Measurements from ENCODE around the gene BCL6B.
A peak's percentile ranks its signal among the peaks of the same experiment; 100 is the strongest.
"Not testable (repeated sequence)": the region's sequence is repeated elsewhere in the genome, so short reads cannot be mapped to it uniquely, and the experiment has no call there.

Gene BCL6B

DNA sequence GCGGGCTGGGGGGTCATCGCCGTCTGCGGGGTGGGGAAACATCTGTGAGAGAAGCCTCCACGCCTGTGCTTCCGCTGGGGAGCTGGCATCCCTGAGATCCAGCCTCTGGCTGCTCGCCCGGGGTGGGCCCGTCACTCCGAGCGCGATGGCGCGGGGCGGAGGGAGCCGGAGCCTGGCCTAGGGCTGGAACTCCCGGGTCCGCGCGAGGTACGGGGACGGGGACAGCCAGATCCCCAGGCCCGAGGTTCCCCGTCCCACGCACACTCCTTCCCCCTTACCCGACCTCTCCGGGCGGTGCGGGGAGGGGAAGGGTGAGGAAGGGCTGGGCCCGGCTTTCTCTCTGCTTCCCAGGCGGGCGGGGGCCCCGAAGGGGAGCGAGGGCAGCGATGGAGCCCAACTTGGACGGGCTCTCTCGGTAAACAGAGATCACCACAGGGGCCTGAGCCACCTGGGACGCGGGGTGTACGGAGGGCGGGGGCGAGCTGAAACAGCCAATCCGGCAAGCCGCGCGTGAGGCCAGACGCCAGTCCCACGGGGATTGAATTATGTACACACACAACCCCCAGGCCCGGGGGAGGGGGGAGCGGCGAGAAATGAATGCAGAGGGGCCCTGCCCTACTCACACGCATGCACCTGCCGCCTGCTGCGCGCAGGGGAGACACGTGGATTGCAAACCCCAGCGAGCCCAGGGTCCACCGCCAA, 20.8 kb downstream of the BCL6B start, which contains the start of gene SLC16A11:
Gene SLC16A11 (minus strand): TSS at position 596 of the 702 bp plus-strand sequence. CDS start 579 bp downstream, at position 17.
- ChIA-PET POLR2A (interaction anchor here (1.3 to 2.5 kb wide), 2 partner anchors 10 to 22 kb away, joined by 3 to 12 read pairs; no protein-coding TSS in a partner anchor), CTCF (interaction anchor here (0.7 to 19.4 kb wide), 5 partner anchors 19 to 178 kb away, joined by 3 to 374 read pairs (median 3); no protein-coding TSS in a partner anchor)
- Histone ChIP-seq H3K9me3 (ENCODE audit: control extremely low read depth in 1 of 5, control insufficient read depth in 4 of 5, insufficient read depth in 2 of 5, low read depth in 1 of 5, low read length in 4 of 5) (no peaks in the 10 kb centered on the region), H3K27ac (ENCODE audit: insufficient read depth in 1 of 2, low read depth in 1 of 2, low read length in 2 of 2, poor library complexity in 1 of 2, severe bottlenecking in 2 of 2) (no peak within 1 kb of the TSS), H3K4me3 (ENCODE audit: control insufficient read depth in 1 of 7, extremely low read depth in 1 of 7, insufficient read depth in 4 of 7, low read depth in 2 of 7, low read length in 6 of 7) (peak within 1 kb of the TSS in 6 of 7 experiments; percentile 31 to 71 (median 50)), H3K36me3 (ENCODE audit: control insufficient read depth in 4 of 4, insufficient read depth in 4 of 4, low read length in 3 of 4) (peaks cover 0 to 2% (median 0%) of the 10 kb centered on the region in 4 experiments), H3K27me3 (replicated peaks in 2 of 5; ENCODE audit: control insufficient read depth in 4 of 5, insufficient read depth in 5 of 5, low read length in 4 of 5) (peaks cover 3 to 43% (median 21%) of the 10 kb centered on the region in 5 experiments), H3K4me1 (ENCODE audit: control extremely low read depth in 1 of 4, control insufficient read depth in 4 of 4, insufficient read depth in 4 of 4, low read length in 3 of 4) (peaks cover 5 to 42% (median 37%) of the 10 kb centered on the region in 4 experiments)
- 1% methylated on average over 35 of the region's 58 CpGs for WGBS (ENCODE audit: insufficient coverage)
- peak in 2 of 3 donors; percentile 68 to 73 for DNase-seq

DNA sequence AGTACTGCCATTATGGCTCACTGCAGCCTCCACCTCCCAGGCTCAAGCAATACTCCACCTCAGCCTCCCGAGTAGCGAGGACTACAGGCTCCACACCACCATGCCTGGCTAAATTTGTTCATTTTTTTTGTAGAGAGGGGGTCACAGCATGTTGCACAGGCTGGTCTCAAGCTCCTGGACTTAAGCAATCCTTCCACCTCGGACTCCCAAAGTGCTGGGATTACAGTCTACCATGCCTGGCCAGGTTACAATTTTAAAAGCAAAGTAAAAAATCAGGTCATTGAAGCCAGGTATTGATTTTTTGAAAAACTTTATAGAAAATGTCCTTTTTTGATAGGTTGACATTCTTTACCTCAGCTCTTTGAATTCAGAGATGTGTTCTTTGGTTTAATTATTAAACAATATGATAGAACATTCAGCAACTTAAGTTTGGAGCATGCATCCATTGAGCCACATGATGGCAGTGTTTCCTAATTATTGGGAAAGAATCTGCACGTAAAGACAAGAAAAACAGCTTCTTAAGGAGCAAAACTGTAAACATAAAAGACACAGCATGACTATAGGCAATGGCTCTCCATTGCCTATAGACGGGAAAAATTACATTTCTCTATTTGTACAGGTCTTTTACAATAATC, 22.8 kb downstream of the BCL6B start:
- CTCF ChIA-PET: interaction anchor here (0.9 to 19.4 kb wide), 33 partner anchors 8 to 391 kb away, joined by 3 to 374 read pairs (median 5); partner anchors contain the start of genes ACADVL, ASGR1, CLEC10A and DLG4
- WGBS (ENCODE audit: insufficient coverage): 46% methylated on average over 4 of the region's 5 CpGs

DNA sequence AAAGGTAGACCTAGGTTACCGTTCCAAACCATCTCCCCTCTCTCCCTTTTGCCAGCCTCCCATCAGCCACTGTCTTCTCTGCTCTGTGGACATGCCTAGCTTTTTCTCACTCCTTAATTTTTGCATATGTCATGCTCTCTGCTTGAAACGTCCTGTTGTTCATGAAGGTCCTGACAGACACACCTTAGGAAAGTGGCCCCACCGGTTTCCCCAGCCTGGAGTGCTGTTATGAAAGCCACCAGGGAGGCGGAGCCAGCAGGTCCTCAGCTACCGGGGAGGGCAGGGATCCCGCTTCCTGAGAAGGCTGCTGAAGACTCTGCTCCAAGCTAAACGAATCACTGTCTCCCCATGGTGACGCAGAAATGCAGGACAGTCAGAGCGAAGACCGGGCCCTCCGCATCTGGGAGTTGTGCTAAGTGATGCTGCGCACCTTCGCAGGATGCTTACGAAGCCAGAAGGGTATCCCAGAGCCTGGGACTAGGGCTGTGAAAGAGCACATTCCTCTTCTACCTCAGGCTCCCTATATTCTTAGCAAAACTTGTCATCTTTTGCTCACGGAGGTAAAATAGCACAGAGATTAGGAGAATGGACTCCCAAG, 23.4 kb downstream of the BCL6B start:
- 3% methylated on average over 12 of the region's 15 CpGs for WGBS (ENCODE audit: insufficient coverage)
- Histone ChIP-seq H3K4me3 (ENCODE audit: control insufficient read depth in 1 of 7, extremely low read depth in 1 of 7, insufficient read depth in 4 of 7, low read depth in 2 of 7, low read length in 6 of 7) (peak overlapping the region in 5 of 7 experiments; percentile 8 to 69 (median 33)), H3K27me3 (replicated peaks in 2 of 5; ENCODE audit: control insufficient read depth in 4 of 5, insufficient read depth in 5 of 5, low read length in 4 of 5) (peaks cover 3 to 43% (median 21%) of the 10 kb centered on the region in 5 experiments), H3K27ac (ENCODE audit: insufficient read depth in 1 of 2, low read depth in 1 of 2, low read length in 2 of 2, poor library complexity in 1 of 2, severe bottlenecking in 2 of 2) (no peak overlapping the region), H3K36me3 (ENCODE audit: control insufficient read depth in 4 of 4, insufficient read depth in 4 of 4, low read length in 3 of 4) (no peaks in the 10 kb centered on the region), H3K4me1 (ENCODE audit: control extremely low read depth in 1 of 4, control insufficient read depth in 4 of 4, insufficient read depth in 4 of 4, low read length in 3 of 4) (peaks cover 5 to 42% (median 37%) of the 10 kb centered on the region in 4 experiments), H3K9me3 (ENCODE audit: control extremely low read depth in 1 of 5, control insufficient read depth in 4 of 5, insufficient read depth in 2 of 5, low read depth in 1 of 5, low read length in 4 of 5) (no peaks in the 10 kb centered on the region)
- POLR2A ChIA-PET: interaction anchor here (0.8 to 1.5 kb wide), 3 partner anchors 24 to 131 kb away, joined by 3 to 7 read pairs (median 4); no protein-coding TSS in a partner anchor
- CTCF ChIA-PET: interaction anchor here (0.8 to 19.4 kb wide), 33 partner anchors 9 to 390 kb away, joined by 3 to 374 read pairs (median 5); partner anchors contain the start of genes ASGR1, CLEC10A and SLC16A13
- peak in 1 of 3 donors; percentile 52 for DNase-seq

More for the DNA sequence above, 22.8 kb downstream of the BCL6B start:
- Histone ChIP-seq H3K27ac (ENCODE audit: insufficient read depth in 1 of 2, low read depth in 1 of 2, low read length in 2 of 2, poor library complexity in 1 of 2, severe bottlenecking in 2 of 2) (no peak overlapping the region), H3K27me3 (replicated peaks in 2 of 5; ENCODE audit: control insufficient read depth in 4 of 5, insufficient read depth in 5 of 5, low read length in 4 of 5) (peaks cover 3 to 43% (median 21%) of the 10 kb centered on the region in 5 experiments), H3K4me1 (ENCODE audit: control extremely low read depth in 1 of 4, control insufficient read depth in 4 of 4, insufficient read depth in 4 of 4, low read length in 3 of 4) (peaks cover 5 to 42% (median 37%) of the 10 kb centered on the region in 4 experiments), H3K36me3 (ENCODE audit: control insufficient read depth in 4 of 4, insufficient read depth in 4 of 4, low read length in 3 of 4) (peaks cover 0 to under 1% (median 0%) of the 10 kb centered on the region in 4 experiments), H3K4me3 (ENCODE audit: control insufficient read depth in 1 of 7, extremely low read depth in 1 of 7, insufficient read depth in 4 of 7, low read depth in 2 of 7, low read length in 6 of 7) (peak overlapping the region in 4 of 7 experiments; percentile 8 to 69 (median 48)), H3K9me3 (ENCODE audit: control extremely low read depth in 1 of 5, control insufficient read depth in 4 of 5, insufficient read depth in 2 of 5, low read depth in 1 of 5, low read length in 4 of 5) (no peaks in the 10 kb centered on the region)
- POLR2A ChIA-PET: interaction anchor here (0.8 to 1.5 kb wide), 4 partner anchors 10 to 132 kb away, joined by 3 to 7 read pairs (median 4); partner anchors contain the start of gene SLC16A13
- DNase-seq: peak; percentile 88 to 95 (median 93)

DNA sequence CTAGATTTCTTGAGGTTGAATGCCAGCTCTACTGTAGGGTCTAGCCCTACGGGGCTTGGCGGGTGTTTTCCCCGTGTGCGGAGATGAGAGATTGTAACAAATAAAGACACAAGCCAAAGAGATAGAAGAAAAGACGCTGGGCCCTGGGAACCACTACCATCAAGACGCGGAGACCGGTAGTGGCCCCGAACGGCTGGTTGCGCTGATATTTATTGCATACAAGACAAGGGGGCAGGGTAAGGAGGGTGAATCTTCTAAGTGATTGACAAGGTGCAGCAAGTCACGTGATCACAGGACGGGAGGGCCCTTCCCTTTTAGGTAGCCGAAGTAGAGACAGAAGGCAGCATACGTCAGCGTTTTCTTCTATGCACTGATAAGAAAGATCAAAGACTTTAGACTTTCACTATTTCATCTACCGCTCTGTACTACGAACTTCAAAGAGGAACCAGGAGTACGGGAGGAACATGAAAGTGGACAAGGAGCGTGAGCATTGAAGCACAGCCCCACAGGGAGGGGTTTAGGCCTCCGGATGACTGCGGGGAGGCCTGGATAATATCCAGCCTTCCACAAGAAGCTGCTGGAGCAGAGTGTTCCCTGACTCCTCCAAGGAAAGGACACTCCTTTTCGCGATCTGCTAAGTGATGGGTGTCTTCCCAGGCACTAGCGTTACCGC, 24.0 kb downstream of the BCL6B start:
- H3K4me3 ChIP-seq (ENCODE audit: control insufficient read depth in 1 of 7, extremely low read depth in 1 of 7, insufficient read depth in 4 of 7, low read depth in 2 of 7, low read length in 6 of 7): peak overlapping the region in 4 of 7 experiments; percentile 26 to 69 (median 48)
- POLR2A ChIA-PET: interaction anchor here (1.5 kb wide), 1 partner anchor 130 kb away, joined by 7 read pairs; no protein-coding TSS in a partner anchor
- H3K9me3 ChIP-seq (ENCODE audit: control extremely low read depth in 1 of 5, control insufficient read depth in 4 of 5, insufficient read depth in 2 of 5, low read depth in 1 of 5, low read length in 4 of 5); H3K36me3 ChIP-seq (ENCODE audit: control insufficient read depth in 4 of 4, insufficient read depth in 4 of 4, low read length in 3 of 4); H3K27ac ChIP-seq (ENCODE audit: insufficient read depth in 1 of 2, low read depth in 1 of 2, low read length in 2 of 2, poor library complexity in 1 of 2, severe bottlenecking in 2 of 2): not testable (repeated sequence)
- peak; percentile 50 to 77 (median 63) for DNase-seq
- peaks cover 5 to 41% (median 36%) of the 10 kb centered on the region in 4 experiments for H3K4me1 ChIP-seq (ENCODE audit: control extremely low read depth in 1 of 4, control insufficient read depth in 4 of 4, insufficient read depth in 4 of 4, low read length in 3 of 4)
- peaks cover 3 to 40% (median 21%) of the 10 kb centered on the region in 5 experiments for H3K27me3 ChIP-seq (replicated peaks in 2 of 5; ENCODE audit: control insufficient read depth in 4 of 5, insufficient read depth in 5 of 5, low read length in 4 of 5)
- CTCF ChIA-PET: interaction anchor here (0.8 to 19.4 kb wide), 22 partner anchors 9 to 389 kb away, joined by 3 to 374 read pairs (median 5); partner anchors contain the start of genes ASGR1 and CLEC10A
- WGBS (ENCODE audit: insufficient coverage): 25% methylated on average over 12 of the region's 26 CpGs

DNA sequence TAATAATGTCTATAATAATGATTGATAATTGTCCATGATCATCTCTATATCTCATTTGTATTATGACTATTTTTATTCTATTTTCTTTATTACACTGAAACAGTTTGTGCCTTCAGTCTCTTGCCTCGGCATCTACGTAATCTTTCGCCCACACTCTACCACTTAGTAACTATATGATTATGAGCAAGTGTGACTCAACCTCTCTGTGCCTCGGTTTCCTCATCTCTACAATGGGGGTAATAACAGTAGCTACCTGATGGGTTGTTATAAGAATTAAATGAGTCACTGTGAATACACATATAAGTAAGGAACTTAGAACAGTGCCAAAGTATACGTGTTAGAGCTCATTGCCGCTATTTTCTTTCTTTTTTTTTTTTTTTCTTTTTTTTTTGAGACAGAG, 24.7 kb downstream of the BCL6B start:
- 90% methylated on average over 3 of the region's 6 CpGs for WGBS (ENCODE audit: insufficient coverage)
- no peak for DNase-seq
- no peaks in the 10 kb centered on the region for H3K36me3 ChIP-seq (ENCODE audit: control insufficient read depth in 4 of 4, insufficient read depth in 4 of 4, low read length in 3 of 4)
- no peak overlapping the region for H3K27ac ChIP-seq (ENCODE audit: insufficient read depth in 1 of 2, low read depth in 1 of 2, low read length in 2 of 2, poor library complexity in 1 of 2, severe bottlenecking in 2 of 2)
- no peaks in the 10 kb centered on the region for H3K9me3 ChIP-seq (ENCODE audit: control extremely low read depth in 1 of 5, control insufficient read depth in 4 of 5, insufficient read depth in 2 of 5, low read depth in 1 of 5, low read length in 4 of 5)
- H3K4me1 ChIP-seq (ENCODE audit: control extremely low read depth in 1 of 4, control insufficient read depth in 4 of 4, insufficient read depth in 4 of 4, low read length in 3 of 4): peaks cover 5 to 38% (median 30%) of the 10 kb centered on the region in 4 experiments
- POLR2A ChIA-PET: no interaction called here
- H3K27me3 ChIP-seq (replicated peaks in 2 of 5; ENCODE audit: control insufficient read depth in 4 of 5, insufficient read depth in 5 of 5, low read length in 4 of 5): peaks cover 3 to 33% (median 21%) of the 10 kb centered on the region in 5 experiments
- H3K4me3 ChIP-seq (ENCODE audit: control insufficient read depth in 1 of 7, extremely low read depth in 1 of 7, insufficient read depth in 4 of 7, low read depth in 2 of 7, low read length in 6 of 7): no peak overlapping the region
- CTCF ChIA-PET: interaction anchor here (0.6 to 19.4 kb wide), 5 partner anchors 33 to 138 kb away, joined by 3 to 374 read pairs (median 14); partner anchors contain the start of genes ASGR1 and CLEC10A

DNA sequence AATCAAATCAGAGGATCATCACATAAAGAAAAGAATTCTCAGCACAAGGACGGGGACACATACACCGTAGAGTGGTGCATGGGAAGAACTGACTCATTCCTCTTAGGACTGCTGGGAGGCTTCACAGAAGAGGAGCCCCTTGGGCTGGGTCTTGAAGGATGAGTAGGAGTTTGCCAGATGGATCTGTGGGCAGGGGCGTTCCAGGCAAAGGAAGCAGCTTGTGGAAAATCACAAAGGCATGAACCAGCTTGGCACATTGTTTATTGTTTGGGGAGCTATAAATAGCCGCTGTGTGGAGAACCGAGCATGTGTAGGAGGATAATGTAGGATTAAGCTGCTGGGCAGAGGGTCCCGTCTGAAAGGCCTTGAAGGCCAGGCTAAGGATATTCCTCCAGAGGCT, 26.1 kb downstream of the BCL6B start:
- CTCF ChIA-PET: interaction anchor here (0.8 to 19.4 kb wide), 6 partner anchors 11 to 167 kb away, joined by 3 to 374 read pairs (median 4); partner anchors contain the start of gene ASGR1
- Histone ChIP-seq H3K9me3 (ENCODE audit: control extremely low read depth in 1 of 5, control insufficient read depth in 4 of 5, insufficient read depth in 2 of 5, low read depth in 1 of 5, low read length in 4 of 5) (no peaks in the 10 kb centered on the region), H3K4me1 (ENCODE audit: control extremely low read depth in 1 of 4, control insufficient read depth in 4 of 4, insufficient read depth in 4 of 4, low read length in 3 of 4) (peaks cover 5 to 24% (median 16%) of the 10 kb centered on the region in 4 experiments), H3K36me3 (ENCODE audit: control insufficient read depth in 4 of 4, insufficient read depth in 4 of 4, low read length in 3 of 4) (no peaks in the 10 kb centered on the region), H3K27me3 (replicated peaks in 2 of 5; ENCODE audit: control insufficient read depth in 4 of 5, insufficient read depth in 5 of 5, low read length in 4 of 5) (peaks cover 3 to 19% (median 12%) of the 10 kb centered on the region in 5 experiments), H3K27ac (ENCODE audit: insufficient read depth in 1 of 2, low read depth in 1 of 2, low read length in 2 of 2, poor library complexity in 1 of 2, severe bottlenecking in 2 of 2) (no peak overlapping the region), H3K4me3 (ENCODE audit: control insufficient read depth in 1 of 7, extremely low read depth in 1 of 7, insufficient read depth in 4 of 7, low read depth in 2 of 7, low read length in 6 of 7) (no peak overlapping the region)
- no peak for DNase-seq
- POLR2A ChIA-PET: no interaction called here
- WGBS (ENCODE audit: insufficient coverage): 94% methylated on average over 3 of the region's 6 CpGs
